NCI-H2171 treated with DMSO at 0.1 percent for 48 hours (cell line): Measurements from ENCODE around the gene SCUBE1.

ENCODE experiments used
- DNase-seq: peaks from one replicate; lab custom pipeline; 2025; lab: John Stamatoyannopoulos, UW

Gene SCUBE1

GRCh38 chr22:43257549-43257948 is 85.6 kb downstream of the SCUBE1 start:
- peak; percentile 85 for DNase-seq

DNA sequence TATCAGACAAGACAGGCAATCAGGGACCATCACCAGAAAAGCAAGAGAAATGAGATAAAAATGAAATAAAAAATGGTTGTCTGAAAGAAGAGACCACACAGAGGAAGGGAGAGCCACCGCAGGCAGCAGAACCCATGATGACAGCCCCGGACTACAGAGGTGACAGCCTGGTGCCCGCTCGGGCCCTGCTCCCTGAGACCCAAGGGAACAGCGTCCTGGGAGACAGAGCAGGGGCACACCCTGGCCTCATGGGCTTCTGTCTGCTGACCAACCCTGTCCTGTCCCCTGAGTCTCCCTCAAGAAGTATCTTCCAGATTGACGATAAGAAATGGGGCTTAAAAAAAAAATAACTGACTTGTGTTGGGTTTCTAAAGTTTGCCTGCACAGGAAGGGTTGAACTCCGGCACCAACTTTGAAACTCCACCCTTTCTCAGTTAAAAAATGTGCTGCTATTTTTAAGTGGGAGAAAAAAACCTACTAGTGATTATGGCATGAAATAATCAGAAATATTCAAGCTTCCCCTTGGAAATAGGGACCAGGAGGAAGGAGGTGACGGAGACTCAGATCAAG is 86.1 kb downstream of the SCUBE1 start:
- DNase-seq: no peak

GRCh38 chr22:43256569-43256968 is 86.6 kb downstream of the SCUBE1 start:
- no peak for DNase-seq

GRCh38 chr22:43255299-43255698 is 87.9 kb downstream of the SCUBE1 start:
- no peak for DNase-seq

GRCh38 chr22:43253839-43254238 is 89.3 kb downstream of the SCUBE1 start:
- no peak for DNase-seq

GRCh38 chr22:43252319-43252718 is 90.9 kb downstream of the SCUBE1 start:
- no peak for DNase-seq

- no peak for DNase-seq
Measured at GRCh38 chr22:43249789-43250471, 93.2 kb downstream of the SCUBE1 start.

GRCh38 chr22:43247546-43248260 is 95.5 kb downstream of the SCUBE1 start:
- DNase-seq: no peak

DNA sequence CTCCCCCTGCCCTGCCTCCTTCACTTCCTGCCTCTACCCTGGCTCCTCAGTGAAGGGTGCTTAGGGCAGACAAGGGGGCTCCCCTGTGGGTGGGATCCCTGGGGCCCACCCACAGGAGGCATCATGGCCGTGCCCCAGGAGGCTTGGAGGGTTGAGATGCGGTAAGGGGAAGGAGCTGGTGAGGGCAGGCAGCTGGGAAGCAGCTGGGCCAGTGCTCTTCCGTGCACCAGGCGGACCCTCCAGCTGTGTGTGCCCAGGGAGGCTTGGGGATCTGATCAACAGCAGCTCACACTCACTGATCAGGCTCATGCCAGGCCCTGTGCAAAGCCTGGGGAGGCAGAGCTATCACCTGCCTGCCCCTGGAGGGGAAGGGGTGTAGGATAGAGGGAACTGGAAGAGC is 97.0 kb downstream of the SCUBE1 start:
- peak; percentile 30 for DNase-seq

DNA sequence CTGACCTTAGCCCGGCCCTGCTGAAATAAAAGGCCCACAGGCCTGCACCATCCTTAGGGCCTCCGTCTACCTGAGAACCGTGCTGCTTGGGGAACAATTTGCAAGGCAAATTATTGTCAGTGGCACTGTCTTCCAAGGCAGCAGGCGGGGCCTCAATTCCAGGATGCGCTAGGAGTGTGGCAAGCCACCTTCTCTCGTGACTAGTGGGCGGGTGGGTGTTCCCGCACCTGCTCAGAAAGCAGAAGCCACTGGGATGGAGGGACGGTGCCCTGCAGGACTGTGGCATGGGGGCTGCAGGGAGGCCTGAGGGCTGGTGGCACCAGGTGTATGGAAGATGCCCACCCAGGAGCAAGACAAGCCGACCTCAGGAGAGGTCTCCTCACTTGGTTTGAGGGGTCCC is 97.5 kb downstream of the SCUBE1 start:
- no peak for DNase-seq

DNA sequence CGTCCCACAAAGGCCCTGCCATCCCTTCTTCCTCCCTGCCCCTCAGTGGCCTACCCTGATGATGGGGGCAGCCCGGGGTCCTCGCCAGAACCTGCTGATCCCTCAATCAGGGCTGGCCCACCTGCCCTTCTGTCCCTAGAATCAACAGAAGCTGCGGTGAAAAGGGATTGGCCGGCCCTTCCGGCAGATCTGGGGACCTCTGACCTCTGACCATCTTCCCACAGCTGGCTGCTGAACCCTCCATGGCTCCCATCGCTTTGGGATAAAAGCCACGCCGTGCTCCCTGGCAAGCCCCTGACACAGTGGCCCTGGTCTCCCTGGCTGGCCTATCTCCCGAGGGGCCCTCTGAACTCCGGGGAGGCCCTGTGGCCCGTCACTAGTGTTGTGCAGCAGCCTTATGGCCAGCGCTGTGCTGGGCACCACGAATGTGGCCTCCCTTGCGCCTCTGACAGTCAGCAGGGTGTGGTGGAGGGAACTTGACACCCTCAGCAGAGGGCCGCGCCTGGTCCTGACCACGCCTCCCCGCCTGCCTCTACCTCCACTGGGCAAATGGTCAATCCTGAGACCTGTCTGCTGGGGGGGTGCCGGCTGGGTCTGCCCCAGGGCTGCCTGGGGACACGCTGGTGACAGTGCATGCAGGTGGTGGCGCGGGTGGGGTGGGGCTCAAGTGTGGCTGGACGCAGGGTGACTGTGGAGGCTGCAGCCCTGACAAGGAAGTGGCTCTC is 98.2 kb downstream of the SCUBE1 start:
- no peak for DNase-seq

- no peak for DNase-seq
Measured at GRCh38 chr22:43244402-43244801, 98.8 kb downstream of the SCUBE1 start.

DNA sequence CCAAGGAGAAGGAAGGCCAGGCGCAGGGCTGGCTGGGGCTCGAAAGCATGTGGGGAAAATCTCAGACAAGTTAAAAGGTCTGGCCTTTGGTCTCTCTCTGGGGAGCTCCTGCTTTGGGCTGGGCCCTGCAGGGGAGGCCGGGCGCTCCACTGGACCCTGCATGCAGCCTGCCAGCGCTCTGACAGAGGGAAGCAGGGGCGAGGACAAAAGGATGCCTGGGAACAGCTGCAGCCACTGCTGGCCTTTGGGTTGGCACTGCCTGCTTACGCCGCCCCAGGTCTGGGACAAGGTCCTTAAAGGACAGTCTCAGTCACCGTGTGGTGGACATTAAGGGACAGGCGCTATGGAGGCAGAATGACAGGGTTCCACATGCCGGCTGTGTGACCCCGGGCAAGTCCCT is 99.8 kb downstream of the SCUBE1 start:
- DNase-seq: no peak

DNA sequence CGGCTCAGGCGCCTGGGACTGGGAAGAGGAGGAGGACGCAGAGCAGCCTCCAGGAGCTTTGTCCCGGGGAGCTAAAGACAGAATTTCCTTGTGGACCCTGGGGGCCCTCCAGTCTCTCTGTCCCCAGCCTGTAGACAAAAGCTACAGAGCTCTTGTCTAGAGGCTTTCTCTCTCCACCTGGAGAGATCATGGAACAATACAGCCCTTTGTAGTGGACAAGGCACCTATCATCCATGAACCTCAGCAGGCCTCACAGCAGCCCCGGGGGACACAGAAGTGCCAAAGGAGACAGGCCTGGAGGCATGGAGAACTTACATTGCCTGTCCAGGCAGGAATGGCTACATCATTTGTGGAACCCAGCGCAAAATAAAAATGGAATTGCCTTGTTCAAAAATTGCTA is 100.5 kb downstream of the SCUBE1 start:
- DNase-seq: no peak

GRCh38 chr22:43241699-43242386 is 101.3 kb downstream of the SCUBE1 start:
- DNase-seq: no peak

GRCh38 chr22:43241138-43241597 is 102.0 kb downstream of the SCUBE1 start:
- DNase-seq: no peak

DNA sequence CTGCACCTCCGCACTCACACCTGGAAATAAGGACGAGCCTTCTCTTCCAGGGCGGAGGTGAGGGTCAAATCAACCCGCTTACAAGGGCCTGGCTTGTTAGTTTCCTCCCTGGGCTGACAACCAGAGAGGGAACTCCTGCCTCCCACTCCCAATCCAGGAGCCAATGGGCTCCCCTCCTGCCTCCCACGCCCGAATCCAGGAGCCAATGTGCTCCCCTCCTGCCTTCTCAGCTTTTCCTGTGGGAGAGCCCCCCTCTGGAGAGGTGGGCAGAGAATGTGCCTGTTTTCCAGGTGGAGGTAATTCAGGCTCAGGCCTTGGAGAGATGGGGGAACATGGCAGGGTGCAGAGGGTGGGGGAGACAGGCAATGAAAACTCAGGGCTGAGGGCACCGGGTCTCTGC is 102.6 kb downstream of the SCUBE1 start:
- DNase-seq: no peak

DNA sequence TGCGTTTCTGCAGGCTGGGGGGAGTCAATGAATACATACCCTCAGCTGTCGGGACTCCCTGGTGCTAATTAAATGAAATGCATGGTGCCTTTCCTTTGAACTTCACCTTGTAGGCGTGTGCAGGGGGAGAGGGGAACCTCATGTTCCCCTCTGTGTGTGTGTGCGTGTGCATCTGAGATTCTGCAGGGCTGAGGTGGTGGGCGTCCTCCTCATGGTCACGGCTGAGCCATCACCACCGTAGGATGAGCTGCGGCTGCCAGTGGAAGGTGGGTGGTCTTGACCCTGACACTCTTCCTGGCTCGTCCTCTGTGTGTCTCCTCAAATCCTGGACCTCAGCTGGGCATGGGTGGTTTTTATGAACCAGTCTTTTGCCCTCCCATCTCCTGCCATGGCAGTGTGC is 103.2 kb downstream of the SCUBE1 start:
- no peak for DNase-seq

DNA sequence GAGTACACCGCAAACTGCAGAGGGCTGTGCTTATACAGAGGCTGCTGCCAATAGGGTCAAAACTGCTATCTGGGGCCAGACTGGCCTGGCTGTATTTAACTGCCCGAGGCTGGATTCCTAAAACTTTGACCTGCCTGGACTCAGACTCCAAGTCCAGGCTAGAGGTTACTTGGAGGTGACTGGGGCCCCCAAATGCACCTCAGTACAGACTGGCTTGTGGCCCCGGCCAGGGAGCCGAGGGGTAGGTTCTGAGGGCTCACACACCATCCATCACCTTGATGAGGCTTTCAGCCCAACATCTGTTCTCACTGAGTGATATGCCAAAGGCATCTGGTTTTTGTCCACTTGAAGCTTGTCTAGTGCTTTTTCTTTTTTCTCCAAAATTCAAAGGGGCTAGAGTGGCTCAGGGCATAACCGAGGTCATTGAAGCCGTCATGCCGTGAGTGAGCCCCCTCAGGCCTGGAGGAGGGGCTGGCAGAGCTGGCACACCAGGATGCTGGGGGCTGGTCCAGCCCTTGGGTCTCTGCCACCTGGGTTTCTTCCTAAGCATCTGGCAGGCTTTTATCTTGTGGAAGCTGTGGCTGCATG is 103.9 kb downstream of the SCUBE1 start:
- DNase-seq: peak; percentile 34

DNA sequence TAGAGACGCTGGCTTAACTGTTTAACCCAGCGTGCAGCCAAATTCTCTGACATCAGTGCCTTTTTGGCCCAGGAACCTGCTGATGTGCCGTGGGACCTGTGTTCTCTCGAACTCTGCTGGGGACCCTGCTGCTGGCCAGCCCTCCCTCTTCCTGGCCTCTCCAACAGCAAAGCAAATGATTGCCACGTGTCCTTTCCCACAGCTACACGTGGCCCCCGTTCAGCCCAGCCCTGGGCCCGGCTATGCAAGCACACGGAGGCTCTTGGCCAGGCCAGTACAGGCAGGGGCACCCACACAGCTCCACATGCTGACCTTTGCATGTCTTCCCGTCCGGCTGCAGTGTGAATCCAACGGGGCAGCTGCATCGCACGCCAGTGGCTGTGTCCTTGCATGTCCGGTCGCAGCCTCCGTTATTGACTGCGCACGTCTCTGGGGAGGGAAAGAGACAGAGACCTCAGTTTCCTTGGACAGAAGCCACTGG is 104.6 kb downstream of the SCUBE1 start:
- DNase-seq: no peak

DNA sequence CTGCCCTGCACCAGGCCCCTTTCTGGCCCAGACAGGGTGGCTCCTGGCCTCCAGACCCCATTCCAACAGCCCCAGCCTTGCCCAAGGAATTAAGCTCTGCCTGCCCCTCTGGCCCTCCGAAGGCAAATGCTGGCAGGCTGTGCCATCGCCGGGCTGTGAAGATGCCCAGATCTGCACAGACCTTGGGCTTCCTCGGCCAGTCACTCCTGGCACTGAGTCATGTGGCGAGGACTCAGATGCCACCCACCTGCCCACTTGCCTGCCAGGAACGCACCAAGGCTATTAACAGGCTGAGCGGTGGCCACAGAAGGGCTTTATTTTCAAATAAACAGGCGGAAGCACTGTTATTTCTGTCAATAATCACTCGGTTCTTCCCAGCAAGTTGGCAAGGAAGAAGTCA is 105.9 kb downstream of the SCUBE1 start:
- DNase-seq: no peak
